Measurements from ENCODE around the gene TMEM258. TPM values are rescaled to one million over a fixed set of nuclear protein-coding genes. Genes with fewer than 3 reads are reported as not detected.

The TMEM258 gene
- total RNA-seq, 2 experiments from 2014 or later, result 162 to 170 TPM

DNA sequence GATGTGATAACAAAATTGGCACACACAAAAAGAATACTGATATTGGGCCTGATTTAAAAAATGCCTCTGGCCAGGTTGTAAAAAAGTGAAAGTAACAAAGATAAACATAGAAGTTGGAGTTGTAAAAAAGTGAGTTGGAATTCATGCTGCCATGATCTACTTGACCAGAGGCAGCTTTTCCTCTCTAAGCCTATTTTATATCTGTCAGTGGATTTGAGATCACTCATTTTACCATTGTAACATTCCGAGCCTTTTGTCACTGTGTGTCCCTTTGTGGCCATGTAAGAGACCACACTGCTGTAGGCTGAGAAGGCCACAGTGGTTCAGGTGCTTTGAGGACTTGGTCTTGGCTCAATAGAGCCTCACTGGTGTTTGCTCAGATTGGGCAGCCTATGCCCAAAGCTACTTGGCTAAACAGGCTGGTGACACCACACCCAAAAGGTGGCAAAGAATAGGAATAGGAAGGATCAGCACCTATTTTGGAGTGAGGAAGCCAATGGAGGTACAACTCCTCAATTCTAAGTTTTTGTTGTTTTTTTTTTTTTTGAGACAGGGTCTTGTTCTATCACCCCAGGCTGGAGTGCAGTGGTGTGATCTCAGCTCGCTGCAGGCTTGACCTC is 7.4 kb upstream of the TMEM258 start:
- DNase-seq, result no peak
- Mint-ChIP-seq H3K27me3 (no peaks in the 10 kb centered on the region), H3K4me3 (no peak overlapping the region), H3K36me3 (ENCODE audit: low read depth) (peaks cover 61% of the 10 kb centered on the region), H3K4me1 (ENCODE audit: low read depth) (peaks cover 28% of the 10 kb centered on the region), H3K9me3 (no peaks in the 10 kb centered on the region), H3K27ac (no peak overlapping the region)
- POLR2A ChIA-PET, result interaction anchor here (0.8 to 13.6 kb wide), 2 partner anchors 13 to 14 kb away, joined by 3 to 119 read pairs; partner anchors contain the start of gene FADS1
- TF ChIP-seq CTCF (IDR thresholded peaks at IDR 0.05), result no peak
- no peak for ATAC-seq
- CTCF ChIA-PET, result interaction anchor here (1.3 to 4.4 kb wide), 6 partner anchors 13 to 282 kb away, joined by 3 to 35 read pairs (median 4); partner anchors contain the start of gene FADS1
- intact Hi-C loops (cut with micrococcal nuclease), result no loop called here

DNA sequence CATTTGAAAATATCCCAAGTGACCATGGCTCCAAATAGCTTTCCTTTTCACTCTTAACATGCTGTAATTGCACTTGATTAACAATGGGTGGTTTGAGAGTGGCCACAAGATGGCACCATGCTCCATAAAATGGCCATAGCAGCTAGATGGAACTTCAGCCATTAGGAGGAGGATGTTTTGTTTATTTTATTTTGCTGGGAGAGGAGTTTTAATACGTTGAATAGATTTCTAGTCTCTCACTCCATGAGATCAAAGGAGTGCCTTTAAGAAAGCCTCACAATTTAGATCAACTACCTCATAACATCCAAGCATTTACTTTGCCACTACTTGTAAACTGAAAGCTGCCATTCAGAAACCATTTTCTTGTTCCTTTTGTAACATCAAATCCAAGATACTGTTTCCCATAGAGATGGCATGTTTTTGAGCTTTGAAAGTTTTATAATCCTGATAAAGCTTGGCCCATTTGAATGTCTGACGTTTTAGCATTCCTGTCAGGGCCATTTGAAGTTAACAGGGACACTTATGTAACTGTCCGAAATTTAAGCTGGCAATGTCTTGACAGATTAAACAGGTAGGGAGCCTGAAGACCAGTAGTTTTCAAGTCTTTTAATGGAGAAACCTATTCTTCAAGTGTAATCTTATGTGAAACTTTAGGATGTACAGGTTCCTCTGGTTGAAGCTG is 5.0 kb upstream of the TMEM258 start:
- ChIA-PET CTCF (interaction anchor here (0.6 to 4.7 kb wide), 46 partner anchors 9 to 463 kb away, joined by 3 to 49 read pairs (median 4); partner anchors contain the start of gene FADS1), POLR2A (interaction anchor here (0.8 to 13.6 kb wide), 9 partner anchors 9 to 102 kb away, joined by 3 to 119 read pairs (median 5); partner anchors contain the start of gene FADS1)
- Mint-ChIP-seq H3K4me3 (peak overlapping the region; percentile 9), H3K27me3 (no peaks in the 10 kb centered on the region), H3K9me3 (no peaks in the 10 kb centered on the region), H3K27ac (no peak overlapping the region), H3K36me3 (ENCODE audit: low read depth) (peaks cover 60% of the 10 kb centered on the region), H3K4me1 (ENCODE audit: low read depth) (peaks cover 37% of the 10 kb centered on the region)
- intact Hi-C loops (cut with micrococcal nuclease), result no loop called here
- DNase-seq (peak; percentile 88), ATAC-seq (no peak)
- peak; percentile 72 for TF ChIP-seq CTCF (IDR thresholded peaks at IDR 0.05)

DNA sequence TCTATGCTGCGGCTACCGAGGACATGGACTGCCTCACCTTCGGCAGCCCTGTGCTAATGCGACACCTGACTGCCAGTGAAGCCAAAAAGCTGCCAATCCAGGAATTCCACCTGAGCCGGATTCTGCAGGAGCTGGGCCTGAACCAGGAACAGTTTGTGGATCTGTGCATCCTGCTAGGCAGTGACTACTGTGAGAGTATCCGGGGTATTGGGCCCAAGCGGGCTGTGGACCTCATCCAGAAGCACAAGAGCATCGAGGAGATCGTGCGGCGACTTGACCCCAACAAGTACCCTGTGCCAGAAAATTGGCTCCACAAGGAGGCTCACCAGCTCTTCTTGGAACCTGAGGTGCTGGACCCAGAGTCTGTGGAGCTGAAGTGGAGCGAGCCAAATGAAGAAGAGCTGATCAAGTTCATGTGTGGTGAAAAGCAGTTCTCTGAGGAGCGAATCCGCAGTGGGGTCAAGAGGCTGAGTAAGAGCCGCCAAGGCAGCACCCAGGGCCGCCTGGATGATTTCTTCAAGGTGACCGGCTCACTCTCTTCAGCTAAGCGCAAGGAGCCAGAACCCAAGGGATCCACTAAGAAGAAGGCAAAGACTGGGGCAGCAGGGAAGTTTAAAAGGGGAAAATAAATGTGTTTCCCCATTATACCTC is 3.6 kb upstream of the TMEM258 start:
- ATAC-seq (no peak), DNase-seq (no peak)
- no peaks in the 10 kb centered on the region for H3K9me3 Mint-ChIP-seq
- ChIA-PET CTCF (interaction anchor here (0.9 to 4.7 kb wide), 17 partner anchors 9 to 462 kb away, joined by 3 to 49 read pairs (median 6); partner anchors contain the start of gene FADS1), POLR2A (interaction anchor here (1.6 to 13.6 kb wide), 4 partner anchors 11 to 33 kb away, joined by 5 to 119 read pairs (median 14); partner anchors contain the start of gene FADS1)
- no peak for TF ChIP-seq CTCF (IDR thresholded peaks at IDR 0.05)
- intact Hi-C loops (cut with micrococcal nuclease), result no loop called here
- H3K4me1 Mint-ChIP-seq (ENCODE audit: low read depth), result peaks cover 43% of the 10 kb centered on the region
- H3K4me3 Mint-ChIP-seq, result no peak overlapping the region
- H3K27ac Mint-ChIP-seq, result no peak overlapping the region
- H3K36me3 Mint-ChIP-seq (ENCODE audit: low read depth), result peaks cover 63% of the 10 kb centered on the region
- H3K27me3 Mint-ChIP-seq, result no peaks in the 10 kb centered on the region

GRCh38 chr11:61795459-61795858 is 3.1 kb upstream of the TMEM258 start:
- H3K4me1 Mint-ChIP-seq (ENCODE audit: low read depth), result peaks cover 45% of the 10 kb centered on the region
- no peaks in the 10 kb centered on the region for H3K27me3 Mint-ChIP-seq
- POLR2A ChIA-PET, result interaction anchor here (13.6 kb wide), 1 partner anchor 18 kb away, joined by 119 read pairs; the partner anchor contains the start of gene FADS1
- H3K36me3 Mint-ChIP-seq (ENCODE audit: low read depth), result peaks cover 61% of the 10 kb centered on the region
- no peaks in the 10 kb centered on the region for H3K9me3 Mint-ChIP-seq
- H3K4me3 Mint-ChIP-seq, result peak overlapping the region; percentile 43
- DNase-seq (no peak), ATAC-seq (no peak)
- no peak overlapping the region for H3K27ac Mint-ChIP-seq
- TF ChIP-seq CTCF (IDR thresholded peaks at IDR 0.05), result no peak
- CTCF ChIA-PET, result interaction anchor here (2.4 to 4.7 kb wide), 6 partner anchors 8 to 313 kb away, joined by 5 to 49 read pairs (median 32); partner anchors contain the start of gene FADS1
- intact Hi-C loops (cut with micrococcal nuclease), result no loop called here
